Parathyroid adenoma (tissue), 2 donors: ENCODE data around the gene DAPK2.
"Not testable (repeated sequence)": the region's sequence is repeated elsewhere in the genome, so short reads cannot be mapped to it uniquely, and the experiment has no call there.

Source experiments
- H2AFZ ChIP-seq: fragments of 300-600 bp; sonication (generic); one replicate; pipeline ENCODE4 v1.7.0; 2017; ENCODE audit warnings: antibody characterized with exemption, mild to moderate bottlenecking
- H3K27ac ChIP-seq: fragments of 300-600 bp; sonication (generic); one replicate; pipeline ENCODE4 v1.7.0; 2017
- H3K27me3 ChIP-seq: fragments of 300-600 bp; sonication (generic); one replicate; pipeline ENCODE4 v1.7.0; 2017; ENCODE audit warnings: low read length; ENCODE audit not compliant: control insufficient read depth, insufficient read depth
- H3K36me3 ChIP-seq: fragments of 300-600 bp; sonication (generic); one replicate; pipeline ENCODE4 v1.7.0; 2017; ENCODE audit warnings: low read length; ENCODE audit not compliant: control insufficient read depth, insufficient read depth
- H3K4me1 ChIP-seq: fragments of 300-600 bp; sonication (generic); one replicate; pipeline ENCODE4 v1.7.0; 2017; ENCODE audit warnings: control low read depth
- H3K4me2 ChIP-seq: fragments of 300-600 bp; sonication (generic); one replicate; pipeline ENCODE4 v1.7.0; 2017; ENCODE audit warnings: low read length
- H3K4me3 ChIP-seq: fragments of 300-600 bp; sonication (generic); one replicate; pipeline ENCODE4 v1.7.0; 2017; ENCODE audit warnings: low read depth, low read length
- H3K79me2 ChIP-seq: fragments of 300-600 bp; sonication (generic); one replicate; pipeline ENCODE4 v1.7.0; 2017; ENCODE audit warnings: control low read depth
- H3K9ac ChIP-seq: fragments of 300-600 bp; sonication (generic); one replicate; pipeline ENCODE4 v1.7.0; 2017; ENCODE audit warnings: mild to moderate bottlenecking
- H3K9me3 ChIP-seq: fragments of 300-600 bp; sonication (generic); one replicate; pipeline ENCODE4 v1.7.0; 2017; ENCODE audit warnings: low read length; ENCODE audit not compliant: control insufficient read depth
- CTCF ChIP-seq: fragments of 300-600 bp; sonication (generic); IDR thresholded peaks from one replicate; pipeline ENCODE4 v1.7.0; 2017; ENCODE audit warnings: antibody characterized with exemption, mild to moderate bottlenecking
- donor health status: primary hyperparathyroidism.

Gene DAPK2

DNA sequence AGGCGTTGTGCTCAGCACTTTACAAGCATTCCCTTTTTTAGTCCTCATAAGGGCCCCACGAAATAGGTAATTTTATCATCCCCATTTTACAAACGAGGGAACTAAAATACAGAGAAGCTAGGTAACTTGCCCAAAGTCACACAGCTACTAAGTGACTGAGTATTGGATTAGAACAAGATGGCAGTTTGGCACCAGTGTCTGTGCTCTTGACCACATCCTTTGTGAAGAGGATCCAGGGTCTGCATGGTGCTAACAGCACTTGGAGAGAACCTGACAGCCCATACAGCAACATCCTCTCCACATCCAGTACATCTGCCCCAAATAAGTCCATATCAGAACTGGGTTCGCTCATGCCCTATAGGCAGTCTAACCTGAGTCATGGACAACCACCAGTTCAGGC, 21.8 kb upstream of the DAPK2 start:
- TF ChIP-seq CTCF: no peak
- Histone ChIP-seq H3K4me2 (no peak overlapping the region), H3K27ac (no peak overlapping the region), H3K27me3 (no peaks in the 10 kb centered on the region), H3K4me1 (peaks cover 2% of the 10 kb centered on the region), H3K36me3 (no peaks in the 10 kb centered on the region), H3K9me3 (no peaks in the 10 kb centered on the region), H3K9ac (no peak overlapping the region), H2AFZ (no peak overlapping the region), H3K4me3 (no peak overlapping the region), H3K79me2 (no peaks in the 10 kb centered on the region)

DNA sequence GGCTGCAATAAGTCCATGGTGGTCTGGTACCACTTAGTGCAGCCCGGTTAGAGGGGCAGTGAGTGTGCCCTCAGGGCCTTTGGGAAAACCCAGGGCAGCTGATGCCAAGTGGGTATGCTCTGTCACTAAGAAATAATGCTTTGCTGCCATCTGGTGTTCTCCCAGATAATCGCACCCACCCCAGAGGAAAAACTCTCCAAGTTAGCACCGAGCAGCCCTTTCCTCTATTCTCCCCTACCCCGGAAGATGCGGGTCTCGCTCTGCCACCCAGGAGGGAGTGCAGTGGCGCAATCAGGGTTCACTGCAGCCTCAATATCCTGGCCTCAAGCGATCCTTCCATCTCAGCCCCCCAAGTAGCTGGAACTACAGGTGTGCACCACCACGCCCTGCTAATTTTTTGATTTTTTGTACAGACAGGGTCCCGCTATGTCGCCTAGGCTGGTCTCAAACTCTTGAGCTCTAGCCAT, 21.3 kb upstream of the DAPK2 start:
- Histone ChIP-seq H3K9me3 (no peaks in the 10 kb centered on the region), H3K79me2 (no peaks in the 10 kb centered on the region), H3K9ac (no peak overlapping the region), H3K36me3 (no peaks in the 10 kb centered on the region), H3K4me2 (no peak overlapping the region), H3K27me3 (no peaks in the 10 kb centered on the region), H3K4me1 (peaks cover 2% of the 10 kb centered on the region), H3K27ac (no peak overlapping the region), H3K4me3 (no peak overlapping the region), H2AFZ (no peak overlapping the region)
- TF ChIP-seq CTCF: peak; percentile 67

DNA sequence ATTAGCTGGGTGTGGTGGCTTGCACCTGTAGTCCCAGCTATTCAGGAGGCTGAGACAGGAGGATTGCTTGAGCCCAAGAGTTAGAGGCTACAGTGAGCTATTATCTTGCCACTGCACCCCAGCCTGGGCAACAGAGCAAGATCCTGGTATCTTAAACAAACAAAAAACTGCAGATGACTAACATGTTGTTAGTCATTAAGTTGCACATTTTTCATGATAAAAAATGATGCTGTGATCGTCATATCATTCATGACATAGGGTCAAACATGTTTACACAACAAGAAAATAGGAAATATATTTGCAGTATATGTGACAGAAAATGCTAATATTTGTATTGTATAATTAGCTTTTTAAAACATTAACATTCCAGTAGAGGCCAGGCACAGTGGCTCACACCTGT, 20.2 kb upstream of the DAPK2 start:
- Histone ChIP-seq H3K9ac (no peak overlapping the region), H3K79me2 (no peaks in the 10 kb centered on the region), H2AFZ (no peak overlapping the region), H3K36me3 (no peaks in the 10 kb centered on the region), H3K4me3 (no peak overlapping the region), H3K27me3 (no peaks in the 10 kb centered on the region), H3K4me2 (no peak overlapping the region), H3K9me3 (no peaks in the 10 kb centered on the region), H3K27ac (no peak overlapping the region), H3K4me1 (peaks cover 2% of the 10 kb centered on the region)
- no peak for TF ChIP-seq CTCF

GRCh38 chr15:64060716-64061115, 14.4 kb upstream of the DAPK2 start:
- Histone ChIP-seq H2AFZ (no peak overlapping the region), H3K9ac (no peak overlapping the region)

DNA sequence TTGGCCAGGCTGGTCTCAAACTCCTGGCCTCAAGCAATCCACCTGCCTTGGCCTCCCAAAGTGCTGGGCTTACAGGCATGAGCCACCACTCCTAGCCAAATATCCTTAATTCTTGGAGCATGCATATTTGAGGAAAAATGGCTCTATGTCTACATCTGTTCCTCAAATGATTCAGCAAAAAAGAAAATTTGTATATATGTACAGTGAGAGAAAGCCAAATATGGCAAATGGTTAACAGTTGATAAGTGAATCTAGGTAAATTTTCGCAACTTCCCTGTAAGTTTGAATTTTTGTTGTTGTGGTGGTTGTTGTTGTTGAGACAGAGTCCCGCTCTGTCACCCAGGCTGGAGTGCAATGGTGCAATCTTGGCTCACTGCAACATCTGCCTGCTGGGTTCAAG, 12.8 kb upstream of the DAPK2 start:
- not testable (repeated sequence) for H3K4me3 ChIP-seq, H3K79me2 ChIP-seq, H2AFZ ChIP-seq, H3K27me3 ChIP-seq, H3K27ac ChIP-seq, H3K36me3 ChIP-seq, H3K4me2 ChIP-seq, H3K4me1 ChIP-seq, H3K9ac ChIP-seq, H3K9me3 ChIP-seq

More at GRCh38 chr15:64060716-64061115, 14.4 kb upstream of the DAPK2 start:
- Histone ChIP-seq H3K4me3 (no peak overlapping the region), H3K4me1 (no peaks in the 10 kb centered on the region), H3K4me2 (no peak overlapping the region), H3K9me3 (no peaks in the 10 kb centered on the region), H3K36me3 (no peaks in the 10 kb centered on the region), H3K27me3 (no peaks in the 10 kb centered on the region), H3K79me2 (no peaks in the 10 kb centered on the region), H3K27ac (no peak overlapping the region)
- TF ChIP-seq CTCF: no peak
